NB4 (cell line): Measurements from ENCODE around the gene KRTAP25-1.

Experiments
- DNase-seq: peaks from one replicate; pipeline ENCODE4 v3.0.0; 2010; ENCODE audit warnings: low read depth
- H3K4me3 ChIP-seq: one replicate; pipeline ENCODE4 v1.5.1; 2011; ENCODE audit warnings: mild to moderate bottlenecking, low read depth, low read length, moderate library complexity
- MYC ChIP-seq: IDR thresholded peaks from 2 replicates; pipeline ENCODE4 v1.6.1; 2011; ENCODE audit warnings: low read depth, low read length
- POLR2A ChIP-seq: IDR thresholded peaks from 2 replicates; pipeline ENCODE4 v1.6.1; 2011; ENCODE audit warnings: mild to moderate bottlenecking; ENCODE audit not compliant: insufficient read length; ENCODE audit errors: extremely low read depth
- TF ChIP-seq, protein P1 (sequence below): IDR thresholded peaks from 2 replicates; pipeline ENCODE4 v1.6.1; 2011; ENCODE audit warnings: low read depth, low read length
- TF ChIP-seq, protein P2 (sequence below): IDR thresholded peaks from one replicate; pipeline ENCODE4 v1.5.1; 2012; ENCODE audit warnings: low read depth, low read length

Gene KRTAP25-1

DNA sequence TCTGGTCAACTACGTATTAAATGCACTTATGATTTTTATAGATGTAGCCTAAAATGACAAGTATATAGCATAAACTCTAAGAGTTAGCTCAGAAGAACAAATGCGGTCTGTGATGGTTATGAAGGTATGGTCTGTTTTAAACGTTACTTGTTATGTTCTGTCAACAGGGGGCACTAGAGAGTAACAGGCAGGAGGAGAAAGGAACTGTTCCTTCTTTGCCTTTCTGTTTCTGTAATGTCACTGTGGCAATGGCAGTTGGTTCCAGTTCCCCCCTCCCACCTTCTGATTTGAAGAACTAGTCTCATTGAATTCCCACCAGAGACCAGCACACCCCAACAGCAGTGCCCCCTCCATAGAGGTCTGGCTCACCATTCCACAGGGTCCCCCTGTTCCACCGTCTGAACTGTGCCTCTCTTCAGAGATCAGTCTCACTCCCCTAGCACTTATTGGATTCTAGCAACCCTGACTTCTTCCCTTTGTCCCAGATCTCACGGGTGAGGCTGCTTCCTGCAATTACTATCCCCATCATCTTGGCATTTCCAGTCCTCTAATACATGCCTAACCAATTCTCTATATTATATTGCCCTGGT lies 20.6 kb downstream of the KRTAP25-1 start:
- TF ChIP-seq, protein P1, sequence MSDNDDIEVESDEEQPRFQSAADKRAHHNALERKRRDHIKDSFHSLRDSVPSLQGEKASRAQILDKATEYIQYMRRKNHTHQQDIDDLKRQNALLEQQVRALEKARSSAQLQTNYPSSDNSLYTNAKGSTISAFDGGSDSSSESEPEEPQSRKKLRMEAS = no peak
- TF ChIP-seq, protein P2, sequence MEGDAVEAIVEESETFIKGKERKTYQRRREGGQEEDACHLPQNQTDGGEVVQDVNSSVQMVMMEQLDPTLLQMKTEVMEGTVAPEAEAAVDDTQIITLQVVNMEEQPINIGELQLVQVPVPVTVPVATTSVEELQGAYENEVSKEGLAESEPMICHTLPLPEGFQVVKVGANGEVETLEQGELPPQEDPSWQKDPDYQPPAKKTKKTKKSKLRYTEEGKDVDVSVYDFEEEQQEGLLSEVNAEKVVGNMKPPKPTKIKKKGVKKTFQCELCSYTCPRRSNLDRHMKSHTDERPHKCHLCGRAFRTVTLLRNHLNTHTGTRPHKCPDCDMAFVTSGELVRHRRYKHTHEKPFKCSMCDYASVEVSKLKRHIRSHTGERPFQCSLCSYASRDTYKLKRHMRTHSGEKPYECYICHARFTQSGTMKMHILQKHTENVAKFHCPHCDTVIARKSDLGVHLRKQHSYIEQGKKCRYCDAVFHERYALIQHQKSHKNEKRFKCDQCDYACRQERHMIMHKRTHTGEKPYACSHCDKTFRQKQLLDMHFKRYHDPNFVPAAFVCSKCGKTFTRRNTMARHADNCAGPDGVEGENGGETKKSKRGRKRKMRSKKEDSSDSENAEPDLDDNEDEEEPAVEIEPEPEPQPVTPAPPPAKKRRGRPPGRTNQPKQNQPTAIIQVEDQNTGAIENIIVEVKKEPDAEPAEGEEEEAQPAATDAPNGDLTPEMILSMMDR = peak; percentile 48
- peak; percentile 59 for DNase-seq

DNA sequence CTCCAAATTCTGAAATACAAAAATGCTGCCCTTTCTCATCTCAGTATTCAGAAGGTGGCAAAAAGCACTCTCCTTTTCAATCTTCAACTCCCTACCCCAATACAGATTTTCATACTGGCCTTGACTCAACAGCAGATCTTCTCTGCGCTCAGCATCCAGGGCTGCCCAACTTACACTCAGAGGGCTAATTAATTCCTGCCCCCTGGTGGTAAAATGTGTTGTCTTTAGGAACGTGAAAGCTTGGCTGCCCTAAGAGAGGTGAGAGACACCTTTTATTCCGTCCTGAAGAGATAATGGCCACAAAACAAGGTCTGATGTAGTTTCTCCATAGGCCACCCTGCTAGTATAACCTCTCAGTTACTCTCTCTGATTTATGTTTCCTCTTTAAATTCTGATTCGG lies 31.5 kb downstream of the KRTAP25-1 start:
- peak; percentile 41 for DNase-seq
- H3K4me3 ChIP-seq = no peak overlapping the region
- TF ChIP-seq, protein P2 = peak; percentile 32
- TF ChIP-seq POLR2A = no peak

More for the DNA sequence above, 20.6 kb downstream of the KRTAP25-1 start:
- H3K4me3 ChIP-seq = no peak overlapping the region

DNA sequence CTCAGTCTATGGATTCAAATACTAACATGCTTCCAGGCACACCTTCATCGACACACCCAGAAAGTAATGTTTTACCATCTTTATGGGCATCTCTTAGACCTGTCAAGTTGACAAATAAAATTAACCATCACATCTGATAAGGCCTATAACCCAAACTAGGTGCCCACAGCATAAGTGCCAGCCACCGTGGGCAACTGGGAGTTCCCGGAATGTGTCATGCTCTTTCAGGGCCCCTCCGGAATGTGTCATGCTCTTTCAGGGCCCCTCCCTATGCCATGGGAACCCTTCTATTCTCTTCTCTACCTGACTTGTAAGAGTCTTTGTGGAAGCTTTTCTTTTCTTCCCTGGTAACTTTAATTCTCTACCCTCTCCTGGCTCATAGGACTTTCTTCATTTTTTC lies 33.2 kb downstream of the KRTAP25-1 start:
- TF ChIP-seq POLR2A = no peak
- TF ChIP-seq, protein P2 = no peak
- TF ChIP-seq, protein P1 = no peak
- no peak for TF ChIP-seq MYC

DNA sequence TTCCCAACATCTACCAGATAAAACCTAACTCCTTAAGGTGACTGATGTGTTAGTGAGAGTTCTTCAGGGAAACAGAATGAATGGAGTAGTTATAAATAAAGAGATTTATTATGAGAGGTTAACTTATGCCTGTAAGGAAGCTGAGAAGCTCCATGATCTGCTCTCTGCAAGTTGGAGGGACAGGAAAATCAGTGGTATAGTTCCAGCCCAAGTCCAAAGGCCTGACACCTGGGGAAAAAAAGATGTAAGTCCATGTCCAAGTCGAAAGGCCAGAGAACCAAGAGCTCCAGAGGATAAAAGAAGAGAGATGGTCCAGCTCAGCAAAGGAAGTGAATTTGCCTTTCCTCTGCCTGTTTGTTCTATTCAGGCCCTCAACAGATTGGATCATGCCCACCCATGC lies 33.6 kb downstream of the KRTAP25-1 start:
- H3K4me3 ChIP-seq = no peak overlapping the region
- DNase-seq = no peak
- TF ChIP-seq, protein P1 = no peak
- TF ChIP-seq, protein P2 = no peak
- TF ChIP-seq MYC (no peak), POLR2A (no peak)

More for the DNA sequence above, 33.2 kb downstream of the KRTAP25-1 start:
- H3K4me3 ChIP-seq = no peak overlapping the region
- no peak for DNase-seq

DNA sequence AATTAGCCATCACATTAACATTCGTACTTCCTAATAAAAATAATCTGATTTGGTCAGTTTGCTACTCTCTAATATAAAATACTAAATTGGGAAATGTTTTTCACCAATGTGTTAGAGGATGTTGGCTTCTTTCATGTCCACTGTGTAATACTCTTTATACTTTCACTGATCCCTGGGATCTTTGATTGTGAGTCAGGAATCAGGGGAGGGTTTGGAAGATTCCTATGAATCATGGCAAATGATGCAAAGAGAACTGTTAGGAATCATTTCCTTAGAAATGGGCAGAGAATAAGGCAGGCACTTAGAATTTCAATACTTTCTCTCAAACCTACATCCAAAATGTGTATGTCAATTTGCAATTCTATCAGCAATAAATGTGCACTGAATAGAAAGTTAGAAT lies 37.5 kb downstream of the KRTAP25-1 start:
- H3K4me3 ChIP-seq = no peak overlapping the region
- no peak for DNase-seq
- TF ChIP-seq, protein P2 = no peak
- TF ChIP-seq POLR2A = no peak
- TF ChIP-seq MYC = no peak
- TF ChIP-seq, protein P1 = no peak

DNA sequence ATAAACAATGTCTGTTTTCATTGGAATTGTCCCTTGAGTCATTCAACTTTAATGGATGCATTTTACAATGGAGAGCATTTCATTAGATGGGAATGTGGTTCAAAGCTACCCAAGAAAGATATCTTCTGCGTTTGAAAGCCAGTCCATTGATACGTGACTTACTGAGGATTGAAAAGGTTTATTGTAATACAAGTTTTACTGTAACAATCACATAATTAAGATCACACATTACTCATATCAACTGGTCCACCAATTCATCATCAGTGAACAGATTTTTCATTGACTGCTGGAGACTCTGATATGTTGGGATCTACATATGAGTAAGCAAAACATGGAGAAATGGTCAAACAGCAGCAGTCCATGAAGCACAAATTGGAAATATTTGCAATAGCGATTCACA lies 39.4 kb downstream of the KRTAP25-1 start:
- no peak overlapping the region for H3K4me3 ChIP-seq
- TF ChIP-seq, protein P2 = no peak
- no peak for TF ChIP-seq POLR2A
- no peak for TF ChIP-seq MYC
- TF ChIP-seq, protein P1 = no peak
- no peak for DNase-seq
